Neural cell (in vitro differentiated cells): ENCODE results near the gene OLFML3. TPM values are rescaled to one million over a fixed set of nuclear protein-coding genes. Genes with fewer than 3 reads are reported as not detected.

Experiments
- H2AFZ ChIP-seq: fragments of 200-600, 300-800 bp; sonication (generic), shearing (Covaris generic); 2 replicates; pipeline ENCODE4 v1.6.0; 2014; ENCODE audit warnings: low read depth, mild to moderate bottlenecking, antibody characterized with exemption, low read length, moderate library complexity
- H3F3A ChIP-seq: fragments of 200-600 bp; shearing (Covaris generic); 2 replicates; pipeline ENCODE4 v1.6.1; 2016; ENCODE audit warnings: mild to moderate bottlenecking, moderate library complexity, mixed read lengths, antibody characterized with exemption, low read length; ENCODE audit not compliant: insufficient read depth, poor library complexity, severe bottlenecking
- H3K27ac ChIP-seq: fragments of 200-600, 300-800 bp; sonication (generic), shearing (Covaris generic); 2 replicates; pipeline ENCODE4 v1.5.1; 2014; ENCODE audit warnings: mild to moderate bottlenecking, low read length, moderate library complexity
- H3K27me3 ChIP-seq: fragments of 300-800, 200-600 bp; sonication (generic), shearing (Covaris generic); 2 replicates; pipeline ENCODE4 v1.6.0; 2014; ENCODE audit warnings: mild to moderate bottlenecking, low read depth, low read length, moderate library complexity; ENCODE audit not compliant: insufficient read depth
- H3K36me3 ChIP-seq: fragments of 300-800, 200-600 bp; sonication (generic), shearing (Covaris generic); 2 replicates; pipeline ENCODE4 v1.5.1; 2014; ENCODE audit warnings: mild to moderate bottlenecking, antibody characterized with exemption, low read length, moderate library complexity; ENCODE audit not compliant: insufficient read depth
- H3K4me2 ChIP-seq: fragments of 300-800, 200-600 bp; sonication (generic), shearing (Covaris generic); 2 replicates; pipeline ENCODE4 v1.6.0; 2014; ENCODE audit warnings: mild to moderate bottlenecking, low read length
- H3K4me3 ChIP-seq: fragments of 300-800, 200-600 bp; sonication (generic), shearing (Covaris generic); 2 replicates; pipeline ENCODE4 v1.5.1; 2014; ENCODE audit warnings: mild to moderate bottlenecking, low read length, moderate library complexity
- H3K79me2 ChIP-seq: fragments of 200-600 bp; shearing (Covaris generic); replicated peaks from 2 replicates; pipeline ENCODE4 v1.6.0; 2014; ENCODE audit warnings: mild to moderate bottlenecking, low read length, moderate library complexity; ENCODE audit not compliant: insufficient read depth
- H3K9ac ChIP-seq: fragments of 300-800, 200-600 bp; sonication (generic), shearing (Covaris generic); 2 replicates; pipeline ENCODE4 v1.6.1; 2016; ENCODE audit warnings: mild to moderate bottlenecking, low read length, mixed read lengths
- H3K9me2 ChIP-seq: fragments of 200-600 bp; shearing (Covaris generic); 2 replicates; pipeline ENCODE4 v1.6.1; 2016; ENCODE audit warnings: mild to moderate bottlenecking, low read length, mixed read lengths; ENCODE audit not compliant: insufficient read depth
- H3K9me3 ChIP-seq: fragments of 200-600, 300-800 bp; sonication (generic), shearing (Covaris generic); 2 replicates; pipeline ENCODE4 v1.6.1; 2016; ENCODE audit warnings: mild to moderate bottlenecking, mixed run types, low read length, moderate library complexity, mixed read lengths
- H4K20me1 ChIP-seq: fragments of 200-600 bp; shearing (Covaris generic); 2 replicates; pipeline ENCODE4 v1.6.1; 2016; ENCODE audit warnings: mild to moderate bottlenecking, mixed run types; ENCODE audit not compliant: insufficient read depth
- CTCF ChIP-seq: fragments of 450-650 bp; IDR thresholded peaks from 2 replicates; pipeline ENCODE4 v1.5.1; 2014; ENCODE audit warnings: antibody characterized with exemption, mild to moderate bottlenecking, moderate library complexity; ENCODE audit not compliant: poor library complexity, severe bottlenecking
- EP300 ChIP-seq: fragments of 450-650 bp; conservative IDR thresholded peaks from 2 replicates; pipeline ENCODE4 v1.6.1; 2014; ENCODE audit warnings: antibody characterized with exemption, mild to moderate bottlenecking, moderate library complexity; ENCODE audit not compliant: poor library complexity, severe bottlenecking
- EZH2 ChIP-seq: fragments of 200-600, 300-800 bp; shearing (Covaris generic), sonication (generic); IDR thresholded peaks from 2 replicates; pipeline ENCODE4 v1.6.1; 2014; ENCODE audit warnings: antibody characterized with exemption, low read length, borderline replicate concordance, mild to moderate bottlenecking; ENCODE audit not compliant: insufficient read depth, poor library complexity, severe bottlenecking
- MXI1 ChIP-seq: fragments of 450-650 bp; conservative IDR thresholded peaks from 2 replicates; pipeline ENCODE4 v1.6.1; 2014; ENCODE audit warnings: antibody characterized with exemption, mild to moderate bottlenecking; ENCODE audit not compliant: poor library complexity, severe bottlenecking
- POLR2AphosphoS5 ChIP-seq: IDR thresholded peaks from 2 replicates; pipeline ENCODE4 v1.6.1; 2012
- RAD21 ChIP-seq: fragments of 450-650 bp; conservative IDR thresholded peaks from 2 replicates; pipeline ENCODE4 v1.6.1; 2014; ENCODE audit warnings: antibody characterized with exemption, mild to moderate bottlenecking, moderate library complexity
- REST ChIP-seq: IDR thresholded peaks from 2 replicates; pipeline ENCODE4 v1.6.1; 2012; ENCODE audit warnings: borderline replicate concordance
- SMC3 ChIP-seq: fragments of 450-650 bp; conservative IDR thresholded peaks from 2 replicates; pipeline ENCODE4 v1.6.1; 2014; ENCODE audit warnings: antibody characterized with exemption, mild to moderate bottlenecking, moderate library complexity; ENCODE audit not compliant: poor library complexity
- TAF1 ChIP-seq: IDR thresholded peaks from 2 replicates; pipeline ENCODE4 v1.6.1; 2012; ENCODE audit warnings: low read depth
- polyA plus RNA-seq: library from polyadenylated mRNA; depleted of rRNA; stranded (reverse); fragments of >200 nt; gene quantifications from 2 replicates; pipeline ENCODE4 v1.2.3, GENCODE V29; 2014

OLFML3 gene
- polyA plus RNA-seq, 1 donor from 2014 or later, result not detected

- H3K9me2 ChIP-seq, result no peaks in the 10 kb centered on the region
- peaks cover 6% of the 10 kb centered on the region for H3F3A ChIP-seq
- H3K4me3 ChIP-seq, result no peak overlapping the region
- no peaks in the 10 kb centered on the region for H3K36me3 ChIP-seq
- H3K79me2 ChIP-seq, result peaks cover 84% of the 10 kb centered on the region
- H3K9ac ChIP-seq, result no peak overlapping the region
- H3K9me3 ChIP-seq, result no peaks in the 10 kb centered on the region
- H3K27me3 ChIP-seq, result no peaks in the 10 kb centered on the region
- no peak overlapping the region for H3K27ac ChIP-seq
- H4K20me1 ChIP-seq, result no peaks in the 10 kb centered on the region
- H3K4me2 ChIP-seq, result no peak overlapping the region
- TF ChIP-seq EP300 (no peak), EZH2 (no peak), TAF1 (no peak), MXI1 (no peak), CTCF (no peak), POLR2AphosphoS5 (no peak), SMC3 (no peak), RAD21 (no peak), REST (no peak)
- H2AFZ ChIP-seq, result no peak overlapping the region
Measured at GRCh38 chr1:113935176-113935575, 44.1 kb upstream of the OLFML3 start.

- Histone ChIP-seq H3K9ac (no peak overlapping the region), H3K4me3 (no peak overlapping the region), H3K27ac (no peak overlapping the region), H3K79me2 (peaks cover 76% of the 10 kb centered on the region), H3K36me3 (no peaks in the 10 kb centered on the region), H3K27me3 (no peaks in the 10 kb centered on the region), H3K9me2 (no peaks in the 10 kb centered on the region), H3K9me3 (no peaks in the 10 kb centered on the region), H3F3A (no peaks in the 10 kb centered on the region), H4K20me1 (no peaks in the 10 kb centered on the region), H2AFZ (no peak overlapping the region), H3K4me2 (no peak overlapping the region)
- TF ChIP-seq MXI1 (no peak), RAD21 (no peak), CTCF (no peak), REST (no peak)
Measured at GRCh38 chr1:113935970-113936369, 43.3 kb upstream of the OLFML3 start.
